OCI-LY1 (cell line): ENCODE measurements around the gene RTL10.

Experiments used
- H2AFZ ChIP-seq: fragments of 200-600 bp; sonication (generic), shearing (Covaris generic); 2 replicates; pipeline ENCODE4 v1.6.0; 2014; ENCODE audit warnings: antibody characterized with exemption, mild to moderate bottlenecking, low read length
- H3F3A ChIP-seq: fragments of 200-600 bp; sonication (generic), shearing (Covaris generic); 2 replicates; pipeline ENCODE4 v1.6.0; 2014; ENCODE audit warnings: mild to moderate bottlenecking, antibody characterized with exemption, low read length, moderate library complexity; ENCODE audit not compliant: insufficient read depth
- H3K27ac ChIP-seq: fragments of 200-600 bp; sonication (generic); 2 replicates; pipeline ENCODE4 v1.5.1; 2014; ENCODE audit warnings: low read length, mixed run types, mild to moderate bottlenecking, low read depth; ENCODE audit not compliant: poor library complexity, severe bottlenecking
- H3K27me3 ChIP-seq: fragments of 200-600 bp; sonication (generic); 2 replicates; pipeline ENCODE4 v1.6.0; 2014; ENCODE audit warnings: antibody characterized with exemption, mild to moderate bottlenecking, low read length, moderate library complexity; ENCODE audit not compliant: insufficient read depth
- H3K36me3 ChIP-seq: fragments of 200-600 bp; sonication (generic); 2 replicates; pipeline ENCODE4 v1.6.1; 2014; ENCODE audit warnings: mild to moderate bottlenecking, antibody characterized with exemption, low read length, moderate library complexity, mixed read lengths; ENCODE audit not compliant: insufficient read depth
- H3K4me1 ChIP-seq: fragments of 200-600 bp; sonication (generic); 2 replicates; pipeline ENCODE4 v1.5.1; 2014; ENCODE audit warnings: mild to moderate bottlenecking, low read length, moderate library complexity; ENCODE audit not compliant: insufficient read depth, severe bottlenecking
- H3K4me2 ChIP-seq: fragments of 200-600 bp; sonication (generic), shearing (Covaris generic); 2 replicates; pipeline ENCODE4 v1.6.1; 2014; ENCODE audit warnings: low read length
- H3K4me3 ChIP-seq: fragments of 200-600 bp; sonication (generic); 2 replicates; pipeline ENCODE4 v1.5.1; 2014; ENCODE audit warnings: low read length, low read depth, mild to moderate bottlenecking, mixed read lengths; ENCODE audit not compliant: poor library complexity, severe bottlenecking
- H3K79me2 ChIP-seq: fragments of 200-600 bp; shearing (Covaris generic); 2 replicates; pipeline ENCODE4 v1.6.1; 2016; ENCODE audit warnings: mixed run types, low read length, mixed read lengths; ENCODE audit not compliant: insufficient read depth
- H3K9ac ChIP-seq: fragments of 200-600 bp; sonication (generic), shearing (Covaris generic); 2 replicates; pipeline ENCODE4 v1.6.1; 2014; ENCODE audit warnings: mild to moderate bottlenecking, low read length, mixed read lengths
- H3K9me2 ChIP-seq: fragments of 200-600 bp; sonication (generic), shearing (Covaris generic); 2 replicates; pipeline ENCODE4 v1.6.1; 2014; ENCODE audit warnings: low read depth, mild to moderate bottlenecking, low read length, mixed read lengths
- H3K9me3 ChIP-seq: fragments of 200-600 bp; shearing (Covaris generic); 2 replicates; pipeline ENCODE4 v1.6.1; 2014; ENCODE audit warnings: low read length, mixed read lengths
- H4K20me1 ChIP-seq: fragments of 200-600 bp; sonication (generic), shearing (Covaris generic); 2 replicates; pipeline ENCODE4 v1.6.0; 2016; ENCODE audit warnings: mild to moderate bottlenecking, low read length; ENCODE audit not compliant: insufficient read depth
- EZH2 ChIP-seq: fragments of 200-600 bp; sonication (generic), shearing (Covaris generic); IDR thresholded peaks from 2 replicates; pipeline ENCODE4 v1.8.0; 2017; ENCODE audit warnings: borderline replicate concordance, mixed run types, mild to moderate bottlenecking, antibody characterized with exemption, low read length, moderate library complexity, mixed read lengths
- TF ChIP-seq, protein P1 (sequence below): fragments of 200-600 bp; sonication (generic), shearing (Covaris generic); IDR thresholded peaks from 2 replicates; pipeline ENCODE4 v1.5.1; 2017; ENCODE audit warnings: mild to moderate bottlenecking, antibody characterized with exemption, low read length, moderate library complexity, mixed read lengths

The RTL10 gene

DNA sequence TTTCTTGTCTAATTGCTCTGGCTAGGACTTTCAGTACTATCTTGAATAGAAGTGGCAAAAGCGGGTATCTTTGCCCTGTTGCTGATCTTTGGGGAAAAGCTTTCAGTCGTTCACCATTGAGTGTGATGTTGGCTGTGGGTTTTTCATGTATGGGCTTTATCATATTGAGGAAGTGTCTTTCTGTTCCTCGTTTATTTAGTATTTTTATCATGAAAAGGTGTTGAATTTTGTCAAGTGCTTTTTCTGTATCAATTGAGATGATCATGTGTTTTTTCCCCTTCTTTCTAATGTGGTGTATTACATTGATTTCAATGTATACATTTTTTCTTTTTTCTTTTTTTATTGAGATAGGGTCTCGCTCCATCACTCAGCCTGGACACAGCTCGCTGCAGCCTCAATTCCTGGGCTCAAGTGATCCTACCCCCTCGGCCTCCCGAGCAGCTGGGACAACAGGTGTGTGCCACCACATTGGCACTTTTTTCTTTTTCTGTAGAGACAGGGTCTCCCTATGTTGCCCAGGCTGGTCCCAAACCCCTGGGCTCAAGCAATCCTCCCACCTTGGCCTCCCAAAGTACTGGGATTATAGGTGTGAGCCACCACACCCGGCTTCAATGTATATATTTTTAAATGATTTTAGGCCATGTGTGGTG lies 5.3 kb upstream of the RTL10 start:
- no peaks in the 10 kb centered on the region for H3F3A ChIP-seq
- H3K9me3 ChIP-seq = no peaks in the 10 kb centered on the region
- peaks cover 5% of the 10 kb centered on the region; the same call in 1 of the 2 replicates for H3K79me2 ChIP-seq
- no peaks in the 10 kb centered on the region for H3K27me3 ChIP-seq
- H2AFZ ChIP-seq = no peak overlapping the region
- H3K9ac ChIP-seq = no peak overlapping the region
- H3K9me2 ChIP-seq = no peaks in the 10 kb centered on the region
- H3K36me3 ChIP-seq = peaks cover 20% of the 10 kb centered on the region
- H3K4me3 ChIP-seq = no peak overlapping the region
- H3K27ac ChIP-seq = no peak overlapping the region
- H3K4me1 ChIP-seq = peaks cover 10% of the 10 kb centered on the region
- H4K20me1 ChIP-seq = no peaks in the 10 kb centered on the region
- TF ChIP-seq, protein P1, sequence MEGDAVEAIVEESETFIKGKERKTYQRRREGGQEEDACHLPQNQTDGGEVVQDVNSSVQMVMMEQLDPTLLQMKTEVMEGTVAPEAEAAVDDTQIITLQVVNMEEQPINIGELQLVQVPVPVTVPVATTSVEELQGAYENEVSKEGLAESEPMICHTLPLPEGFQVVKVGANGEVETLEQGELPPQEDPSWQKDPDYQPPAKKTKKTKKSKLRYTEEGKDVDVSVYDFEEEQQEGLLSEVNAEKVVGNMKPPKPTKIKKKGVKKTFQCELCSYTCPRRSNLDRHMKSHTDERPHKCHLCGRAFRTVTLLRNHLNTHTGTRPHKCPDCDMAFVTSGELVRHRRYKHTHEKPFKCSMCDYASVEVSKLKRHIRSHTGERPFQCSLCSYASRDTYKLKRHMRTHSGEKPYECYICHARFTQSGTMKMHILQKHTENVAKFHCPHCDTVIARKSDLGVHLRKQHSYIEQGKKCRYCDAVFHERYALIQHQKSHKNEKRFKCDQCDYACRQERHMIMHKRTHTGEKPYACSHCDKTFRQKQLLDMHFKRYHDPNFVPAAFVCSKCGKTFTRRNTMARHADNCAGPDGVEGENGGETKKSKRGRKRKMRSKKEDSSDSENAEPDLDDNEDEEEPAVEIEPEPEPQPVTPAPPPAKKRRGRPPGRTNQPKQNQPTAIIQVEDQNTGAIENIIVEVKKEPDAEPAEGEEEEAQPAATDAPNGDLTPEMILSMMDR = no peak
- TF ChIP-seq EZH2 = no peak
- H3K4me2 ChIP-seq = no peak overlapping the region

DNA sequence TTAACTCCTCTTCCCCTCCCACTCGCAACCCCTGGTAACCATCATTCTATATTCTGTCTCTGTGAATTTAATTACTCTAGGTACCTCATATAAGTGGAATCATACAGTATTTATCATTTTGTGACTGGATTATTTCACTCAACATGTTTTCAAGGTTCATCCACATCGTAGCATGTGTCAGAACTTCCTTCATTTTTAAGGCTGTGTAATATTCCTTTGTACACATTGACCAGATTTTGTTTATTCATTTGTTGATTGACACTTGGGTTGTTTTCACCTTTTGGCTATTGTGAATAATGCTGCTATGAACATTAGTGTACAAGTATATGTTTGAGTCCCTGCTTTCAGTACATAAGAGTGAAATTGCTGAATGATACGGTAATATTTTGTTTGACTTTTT lies 2.7 kb upstream of the RTL10 start:
- H3K36me3 ChIP-seq = peaks cover 23% of the 10 kb centered on the region
- no peaks in the 10 kb centered on the region for H3F3A ChIP-seq
- H3K79me2 ChIP-seq = peaks cover 18% of the 10 kb centered on the region
- H3K9me2 ChIP-seq = no peaks in the 10 kb centered on the region
- H3K27ac ChIP-seq = no peak overlapping the region
- no peak overlapping the region for H3K4me3 ChIP-seq
- no peak overlapping the region for H3K9ac ChIP-seq
- H2AFZ ChIP-seq = no peak overlapping the region
- TF ChIP-seq, protein P1 = no peak
- TF ChIP-seq EZH2 = no peak
- no peaks in the 10 kb centered on the region for H4K20me1 ChIP-seq
- no peaks in the 10 kb centered on the region for H3K9me3 ChIP-seq
- H3K4me2 ChIP-seq = no peak overlapping the region
- no peaks in the 10 kb centered on the region for H3K27me3 ChIP-seq
- peaks cover 26% of the 10 kb centered on the region for H3K4me1 ChIP-seq

DNA sequence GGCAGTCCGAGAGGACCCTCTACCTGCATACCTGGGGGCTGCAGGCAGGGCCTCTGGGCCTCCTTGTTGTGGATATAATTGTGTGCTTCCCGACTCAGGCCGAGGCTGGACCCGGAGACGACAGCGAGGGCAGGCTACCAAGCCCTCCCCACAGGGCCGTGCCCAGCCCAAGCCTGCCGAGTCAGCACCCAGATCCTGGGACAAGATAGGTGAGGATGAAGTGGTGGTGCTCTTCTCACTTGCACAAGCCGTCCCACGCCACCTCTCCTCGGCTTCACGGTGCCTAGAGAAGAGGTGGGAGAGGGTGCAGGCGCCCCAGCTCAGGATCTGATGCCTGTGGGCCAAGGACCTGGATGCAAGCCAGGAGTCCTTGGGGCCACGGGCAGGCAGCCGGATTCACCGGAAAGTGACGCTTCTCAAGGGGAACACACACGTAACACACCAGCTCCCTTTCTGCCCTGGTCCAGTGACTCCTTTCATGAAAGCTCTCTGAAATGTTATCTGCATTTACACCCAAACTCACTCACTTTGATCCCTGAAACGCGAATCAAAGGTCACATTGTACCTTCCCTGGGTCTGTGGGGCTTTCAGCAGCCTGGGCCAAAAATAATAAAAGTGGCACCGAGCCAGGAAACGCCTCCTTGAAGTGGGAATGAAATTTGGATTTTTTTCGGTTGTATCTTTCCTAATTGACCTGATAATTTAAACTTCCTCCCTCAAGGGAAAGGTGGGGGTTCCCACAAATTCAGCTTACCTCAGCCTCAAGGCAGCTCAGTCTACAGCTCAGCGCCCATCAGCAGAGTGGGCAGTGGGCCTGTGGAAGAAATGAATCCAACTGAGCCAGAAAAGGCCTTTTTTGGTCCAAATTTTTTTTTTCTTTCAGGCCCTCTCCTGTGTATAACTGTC lies 1.1 kb upstream of the RTL10 start:
- Histone ChIP-seq H3K4me3 (peak overlapping the region; percentile 90), H4K20me1 (no peaks in the 10 kb centered on the region), H3K27ac (peak overlapping the region; percentile 90), H2AFZ (no peak overlapping the region), H3K36me3 (peaks cover 33% of the 10 kb centered on the region), H3F3A (no peaks in the 10 kb centered on the region), H3K9me3 (no peaks in the 10 kb centered on the region), H3K9me2 (no peaks in the 10 kb centered on the region), H3K4me2 (peak overlapping the region; percentile 96), H3K27me3 (no peaks in the 10 kb centered on the region), H3K79me2 (peaks cover 18% of the 10 kb centered on the region), H3K9ac (peak overlapping the region; percentile 95), H3K4me1 (peaks cover 26% of the 10 kb centered on the region)
- no peak for TF ChIP-seq EZH2
- TF ChIP-seq, protein P1 = no peak
